Lung (tissue), 12 donors: ENCODE data around the gene PANX2. TPM values are rescaled to one million over a fixed set of nuclear protein-coding genes. Genes with fewer than 3 reads are reported as not detected.

ENCODE experiments used
- ATAC-seq: fragments of 200-7000 bp; cut with Tn5 transposase; one replicate; pipeline ENCODE4 v1.9.1; 2020; ENCODE audit warnings: moderate number of reproducible peaks; ENCODE audit not compliant: insufficient read depth, low FRiP score
- DNase-seq, 3 donors: peaks; one replicate each; pipeline ENCODE4 v3.0.0-alpha.2; 2013 to 2017
- H3K27ac ChIP-seq, 2 donors: one replicate each; pipeline ENCODE4 v1.5.1; 2013; ENCODE audit warnings: mild to moderate bottlenecking in 2 of 2, moderate library complexity in 2 of 2, control low read depth in 1 of 2, inconsistent platforms in 1 of 2, low read depth in 1 of 2, low read length in 1 of 2
- H3K27me3 ChIP-seq, 3 donors: one replicate each; pipeline ENCODE4 v1.5.1; 2013; ENCODE audit warnings: low read length in 2 of 3; ENCODE audit not compliant: control insufficient read depth in 3 of 3, insufficient read depth in 3 of 3
- H3K36me3 ChIP-seq, 4 donors: one replicate each; pipeline ENCODE4 v1.5.1; 2013; ENCODE audit warnings: low read length in 4 of 4, mild to moderate bottlenecking in 1 of 4, moderate library complexity in 1 of 4; ENCODE audit not compliant: control insufficient read depth in 4 of 4, insufficient read depth in 4 of 4
- H3K4me1 ChIP-seq, 5 donors: one replicate each; pipeline ENCODE4 v1.5.1; 2013; ENCODE audit warnings: low read length in 5 of 5, mild to moderate bottlenecking in 2 of 5, moderate library complexity in 1 of 5; ENCODE audit not compliant: control insufficient read depth in 5 of 5, insufficient read depth in 5 of 5
- H3K4me3 ChIP-seq: one replicate; pipeline ENCODE4 v1.5.1; 2013; ENCODE audit warnings: mild to moderate bottlenecking, control low read depth, moderate library complexity
- H3K9ac ChIP-seq, 2 donors: one replicate each; pipeline ENCODE4 v1.5.1; 2013; ENCODE audit warnings: low read length in 2 of 2, control low read depth in 1 of 2; ENCODE audit not compliant: insufficient read depth in 1 of 2
- H3K9me3 ChIP-seq, 4 donors: one replicate each; pipeline ENCODE4 v1.5.1; 2013; ENCODE audit warnings: low read length in 3 of 4, mild to moderate bottlenecking in 1 of 4, moderate library complexity in 1 of 4; ENCODE audit not compliant: control insufficient read depth in 4 of 4, insufficient read depth in 3 of 4
- CTCF ChIP-seq: IDR thresholded peaks from 2 replicates; pipeline ENCODE4 v1.5.1; 2012; ENCODE audit warnings: mild to moderate bottlenecking; ENCODE audit errors: control extremely low read depth, extremely low read depth
- WGBS, 2 donors: extraction: QIAGEN DNeasy Blood & Tissue Kit; methylation state at CpG; one replicate each; pipeline ENCODE4 v1.1.7; 2013; 5-methylcytosine and 5-hydroxymethylcytosine counted together
- polyA plus RNA-seq, 2 donors: library from polyadenylated mRNA; stranded (reverse); fragments of 200-250 nt; gene quantifications; one replicate each; pipeline ENCODE4 v1.2.1, GENCODE V29; 2013
- total RNA-seq, 2 donors: library from RNA; depleted of rRNA in 1 of 2; stranded (reverse); fragments of >200 nt in 1 of 2; gene quantifications; one replicate each; pipeline ENCODE4 v1.2.1, GENCODE V29; 2014 to 2021
- donor health status: control.
- donor health status: control.
- donor health status: Bipolar disorder and iron deficiency.
- donor health status: healthy.
- donor health status: DM: yes; HTN: yes; CAD: no.

The PANX2 gene
- total and polyA plus RNA-seq, 4 donors, result 1.00 to 3.9 (median 2.6) TPM

- ATAC-seq, result no peak
- TF ChIP-seq CTCF, result no peak
- peaks cover 2 to 25% (median 16%) of the 10 kb centered on the region in 5 donors for H3K4me1 ChIP-seq
- H3K9ac ChIP-seq, result no peak overlapping the region
- 58 to 70% methylated on average over 25 of the region's 25 CpGs for WGBS, 2 donors
- peaks cover 0 to 37% (median 7%) of the 10 kb centered on the region in 4 donors for H3K36me3 ChIP-seq
- H3K27me3 ChIP-seq, result no peaks in the 10 kb centered on the region
- no peaks in the 10 kb centered on the region for H3K9me3 ChIP-seq
- DNase-seq, result no peak
- no peak overlapping the region for H3K4me3 ChIP-seq
- H3K27ac ChIP-seq, result peak overlapping the region in 1 of 2 donors; percentile 35
These were observed 22.1 kb downstream of the PANX2 start for GRCh38 chr22:50192436-50193204.

GRCh38 chr22:50193621-50194020, 23.1 kb downstream of the PANX2 start:
- no peak overlapping the region for H3K4me3 ChIP-seq
- H3K27me3 ChIP-seq, result no peaks in the 10 kb centered on the region
- no peak for ATAC-seq
- H3K36me3 ChIP-seq, result peaks cover 2 to 47% (median 8%) of the 10 kb centered on the region in 4 donors
- 91 to 95% methylated on average over 6 to 8 of the region's 8 CpGs for WGBS, 2 donors
- H3K27ac ChIP-seq, result no peak overlapping the region
- no peak overlapping the region for H3K9ac ChIP-seq
- H3K9me3 ChIP-seq, result no peaks in the 10 kb centered on the region
- DNase-seq, result no peak
- H3K4me1 ChIP-seq, result peaks cover 2 to 25% (median 16%) of the 10 kb centered on the region in 5 donors
- TF ChIP-seq CTCF, result no peak

- H3K27ac ChIP-seq, result no peak overlapping the region
- ATAC-seq (no peak), DNase-seq (no peak)
- no peak overlapping the region for H3K4me3 ChIP-seq
- no peak for TF ChIP-seq CTCF
- H3K36me3 ChIP-seq, result peaks cover 2 to 51% (median 8%) of the 10 kb centered on the region in 4 donors
- WGBS, 2 donors, result 94 to 96% methylated on average over 44 of the region's 44 CpGs
- H3K9me3 ChIP-seq, result no peaks in the 10 kb centered on the region
- H3K27me3 ChIP-seq, result no peaks in the 10 kb centered on the region
- peaks cover 2 to 21% (median 12%) of the 10 kb centered on the region in 5 donors for H3K4me1 ChIP-seq
- H3K9ac ChIP-seq, result no peak overlapping the region
These were observed 23.7 kb downstream of the PANX2 start for GRCh38 chr22:50194037-50194805.
